Activated naive CD4-positive, alpha-beta T cell treated with anti-CD3 and anti-CD28 coated beads, Interleukin-2, amount 50 U/mL, for 24 hours (primary cell): ENCODE measurements around the gene POMGNT1.
"Not testable (repeated sequence)": the region's sequence is repeated elsewhere in the genome, so short reads cannot be mapped to it uniquely, and the experiment has no call there.

Experiments
- H3K27ac Mint-ChIP-seq: one replicate; pipeline ENCODE4 v1.8.0; 2021; ENCODE audit warnings: mild to moderate bottlenecking, mixed read lengths
- H3K27me3 Mint-ChIP-seq: one replicate; pipeline ENCODE4 v1.8.0; 2021; ENCODE audit warnings: mixed read lengths
- H3K36me3 Mint-ChIP-seq: one replicate; pipeline ENCODE4 v1.8.0; 2021; ENCODE audit warnings: mixed read lengths
- H3K4me1 Mint-ChIP-seq: one replicate; pipeline ENCODE4 v1.8.0; 2021; ENCODE audit warnings: mixed read lengths
- H3K4me3 Mint-ChIP-seq: one replicate; pipeline ENCODE4 v1.8.0; 2021; ENCODE audit warnings: mild to moderate bottlenecking, mixed read lengths
- H3K9me3 Mint-ChIP-seq: one replicate; pipeline ENCODE4 v1.8.0; 2021; ENCODE audit warnings: mixed read lengths

POMGNT1 gene

GRCh38 chr1:46197964-46198811, at the start of gene POMGNT1:
Gene POMGNT1, minus strand, starts transcription at chr1:46198434. Its CDS starts 613 bp downstream, at chr1:46197821.
- Mint-ChIP-seq H3K9me3 (no peaks in the 10 kb centered on the region), H3K4me1 (peaks cover 28% of the 10 kb centered on the region), H3K27ac (peak within 1 kb of the TSS; percentile 65), H3K27me3 (no peaks in the 10 kb centered on the region), H3K36me3 (no peaks in the 10 kb centered on the region), H3K4me3 (peak within 1 kb of the TSS; percentile 87)

GRCh38 chr1:46247436-46248121, 49.3 kb upstream of the POMGNT1 start, which contains the start of gene RAD54L:
Gene RAD54L, plus strand, starts transcription at chr1:46247763. Its CDS starts 643 bp downstream, at chr1:46248406.
- H3K27ac Mint-ChIP-seq = peak within 1 kb of the TSS; percentile 90
- peak within 1 kb of the TSS; percentile 96 for H3K4me3 Mint-ChIP-seq
- no peaks in the 10 kb centered on the region for H3K9me3 Mint-ChIP-seq
- no peaks in the 10 kb centered on the region for H3K36me3 Mint-ChIP-seq
- H3K27me3 Mint-ChIP-seq = no peaks in the 10 kb centered on the region
- peaks cover 14% of the 10 kb centered on the region for H3K4me1 Mint-ChIP-seq

GRCh38 chr1:46246548-46247435, 48.6 kb upstream of the POMGNT1 start:
- no peaks in the 10 kb centered on the region for H3K9me3 Mint-ChIP-seq
- no peaks in the 10 kb centered on the region for H3K27me3 Mint-ChIP-seq
- peak overlapping the region; percentile 90 for H3K27ac Mint-ChIP-seq
- H3K36me3 Mint-ChIP-seq = no peaks in the 10 kb centered on the region
- peaks cover 14% of the 10 kb centered on the region for H3K4me1 Mint-ChIP-seq
- peak overlapping the region; percentile 96 for H3K4me3 Mint-ChIP-seq

- H3K9me3 Mint-ChIP-seq, H3K27me3 Mint-ChIP-seq, H3K36me3 Mint-ChIP-seq: not testable (repeated sequence)
- Mint-ChIP-seq H3K27ac (peak overlapping the region; percentile 90), H3K4me3 (peak overlapping the region; percentile 96), H3K4me1 (peaks cover 14% of the 10 kb centered on the region)
Observed at GRCh38 chr1:46246136-46246535, 47.9 kb upstream of the POMGNT1 start.

- Mint-ChIP-seq H3K9me3 (no peaks in the 10 kb centered on the region), H3K36me3 (no peaks in the 10 kb centered on the region), H3K27me3 (no peaks in the 10 kb centered on the region), H3K27ac (no peak overlapping the region), H3K4me3 (no peak overlapping the region), H3K4me1 (peaks cover 14% of the 10 kb centered on the region)
Observed at GRCh38 chr1:46244656-46245371, 46.6 kb upstream of the POMGNT1 start.

- H3K4me1 Mint-ChIP-seq = peaks cover 14% of the 10 kb centered on the region
- H3K27me3 Mint-ChIP-seq, H3K4me3 Mint-ChIP-seq, H3K36me3 Mint-ChIP-seq, H3K9me3 Mint-ChIP-seq, H3K27ac Mint-ChIP-seq: not testable (repeated sequence)
Observed at GRCh38 chr1:46243831-46244230, 45.6 kb upstream of the POMGNT1 start.

- H3K4me1 Mint-ChIP-seq = peaks cover 10% of the 10 kb centered on the region
- no peaks in the 10 kb centered on the region for H3K27me3 Mint-ChIP-seq
- no peaks in the 10 kb centered on the region for H3K9me3 Mint-ChIP-seq
- H3K4me3 Mint-ChIP-seq = no peak overlapping the region
- no peaks in the 10 kb centered on the region for H3K36me3 Mint-ChIP-seq
- H3K27ac Mint-ChIP-seq = no peak overlapping the region
Observed at GRCh38 chr1:46242918-46243317, 44.7 kb upstream of the POMGNT1 start.

- not testable (repeated sequence) for H3K4me1 Mint-ChIP-seq, H3K36me3 Mint-ChIP-seq, H3K27ac Mint-ChIP-seq, H3K9me3 Mint-ChIP-seq, H3K27me3 Mint-ChIP-seq, H3K4me3 Mint-ChIP-seq
Observed at GRCh38 chr1:46241733-46242132, 43.5 kb upstream of the POMGNT1 start.

GRCh38 chr1:46238865-46239264, 40.6 kb upstream of the POMGNT1 start:
- H3K4me3 Mint-ChIP-seq, H3K27me3 Mint-ChIP-seq, H3K36me3 Mint-ChIP-seq, H3K27ac Mint-ChIP-seq, H3K4me1 Mint-ChIP-seq, H3K9me3 Mint-ChIP-seq: not testable (repeated sequence)

GRCh38 chr1:46236882-46237281, 38.6 kb upstream of the POMGNT1 start:
- H3K27ac Mint-ChIP-seq = no peak overlapping the region
- no peaks in the 10 kb centered on the region for H3K4me1 Mint-ChIP-seq
- no peaks in the 10 kb centered on the region for H3K27me3 Mint-ChIP-seq
- no peak overlapping the region for H3K4me3 Mint-ChIP-seq
- H3K36me3 Mint-ChIP-seq = no peaks in the 10 kb centered on the region
- no peaks in the 10 kb centered on the region for H3K9me3 Mint-ChIP-seq

- not testable (repeated sequence) for H3K9me3 Mint-ChIP-seq, H3K4me3 Mint-ChIP-seq, H3K27me3 Mint-ChIP-seq
Observed at GRCh38 chr1:46231231-46231630, 33.0 kb upstream of the POMGNT1 start.

GRCh38 chr1:46224966-46225365, 26.7 kb upstream of the POMGNT1 start:
- no peak overlapping the region for H3K27ac Mint-ChIP-seq
- H3K27me3 Mint-ChIP-seq = no peaks in the 10 kb centered on the region
- no peaks in the 10 kb centered on the region for H3K36me3 Mint-ChIP-seq
- no peak overlapping the region for H3K4me3 Mint-ChIP-seq
- no peaks in the 10 kb centered on the region for H3K9me3 Mint-ChIP-seq
- H3K4me1 Mint-ChIP-seq = peaks cover 5% of the 10 kb centered on the region

More at GRCh38 chr1:46231231-46231630, 33.0 kb upstream of the POMGNT1 start:
- not testable (repeated sequence) for H3K36me3 Mint-ChIP-seq, H3K4me1 Mint-ChIP-seq, H3K27ac Mint-ChIP-seq

GRCh38 chr1:46223472-46223943, 25.3 kb upstream of the POMGNT1 start:
- no peaks in the 10 kb centered on the region for H3K9me3 Mint-ChIP-seq
- no peaks in the 10 kb centered on the region for H3K36me3 Mint-ChIP-seq
- H3K4me3 Mint-ChIP-seq = no peak overlapping the region
- H3K27me3 Mint-ChIP-seq = no peaks in the 10 kb centered on the region
- no peak overlapping the region for H3K27ac Mint-ChIP-seq
- peaks cover 5% of the 10 kb centered on the region for H3K4me1 Mint-ChIP-seq

- not testable (repeated sequence) for H3K27ac Mint-ChIP-seq, H3K4me3 Mint-ChIP-seq, H3K27me3 Mint-ChIP-seq, H3K36me3 Mint-ChIP-seq, H3K4me1 Mint-ChIP-seq, H3K9me3 Mint-ChIP-seq
Observed at GRCh38 chr1:46223055-46223454, 24.8 kb upstream of the POMGNT1 start.

- H3K4me3 Mint-ChIP-seq = no peak overlapping the region
- H3K9me3 Mint-ChIP-seq = no peaks in the 10 kb centered on the region
- no peak overlapping the region for H3K27ac Mint-ChIP-seq
- no peaks in the 10 kb centered on the region for H3K36me3 Mint-ChIP-seq
- H3K27me3 Mint-ChIP-seq = no peaks in the 10 kb centered on the region
- peaks cover 5% of the 10 kb centered on the region for H3K4me1 Mint-ChIP-seq
Observed at GRCh38 chr1:46221749-46222148, 23.5 kb upstream of the POMGNT1 start.
